Activated CD8-positive, alpha-beta memory T cell treated with anti-CD3 and anti-CD28 coated beads, Interleukin-2, amount 50 U/mL, for 24 hours (primary cell): Measurements from ENCODE around the gene SESN1.

ENCODE experiments used
- DNase-seq: peaks from one replicate; pipeline ENCODE4 v3.0.0-alpha.2; 2020; ENCODE audit errors: extremely low read depth

Gene SESN1

DNA sequence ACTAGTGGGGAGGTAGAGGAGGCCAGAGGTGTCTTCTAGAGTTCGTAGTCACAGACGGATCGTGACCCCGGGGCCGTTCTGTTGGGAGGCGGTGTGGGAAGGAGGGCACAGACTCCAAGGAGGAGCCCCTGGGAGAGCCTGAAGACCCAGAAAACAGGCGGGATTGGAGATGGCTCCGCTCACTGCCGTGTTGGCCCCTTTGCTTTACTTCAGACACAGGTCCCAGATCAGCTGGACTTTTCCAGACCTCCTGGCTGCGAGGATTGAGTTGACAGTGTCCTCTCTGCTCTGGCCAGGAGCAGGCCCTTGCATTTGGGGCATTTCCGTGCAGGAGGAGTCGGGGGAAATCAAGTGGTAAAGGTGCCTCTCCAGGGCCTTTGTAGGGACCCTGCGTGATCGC lies 133.6 kb downstream of the SESN1 start:
- no peak for DNase-seq

DNA sequence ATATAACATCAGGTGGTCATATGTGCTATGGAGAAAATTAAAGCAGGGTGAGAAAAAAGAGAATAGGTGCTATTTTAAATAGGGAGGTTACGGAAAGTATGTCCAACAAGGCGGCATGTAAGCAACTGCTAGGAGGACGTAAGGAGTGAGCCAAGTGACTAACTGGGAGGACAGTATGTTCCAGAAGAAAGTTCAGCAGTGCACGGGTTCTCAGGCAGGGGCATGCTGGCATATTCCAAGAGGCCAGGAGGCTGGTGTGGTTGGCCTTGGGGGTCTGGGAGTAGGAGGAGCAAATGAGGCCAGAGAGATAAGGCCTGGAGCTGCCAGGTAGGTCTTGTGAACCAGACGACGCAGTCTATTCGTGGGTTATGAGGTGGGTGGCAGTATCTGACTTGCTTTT lies 134.0 kb downstream of the SESN1 start:
- DNase-seq = no peak

DNA sequence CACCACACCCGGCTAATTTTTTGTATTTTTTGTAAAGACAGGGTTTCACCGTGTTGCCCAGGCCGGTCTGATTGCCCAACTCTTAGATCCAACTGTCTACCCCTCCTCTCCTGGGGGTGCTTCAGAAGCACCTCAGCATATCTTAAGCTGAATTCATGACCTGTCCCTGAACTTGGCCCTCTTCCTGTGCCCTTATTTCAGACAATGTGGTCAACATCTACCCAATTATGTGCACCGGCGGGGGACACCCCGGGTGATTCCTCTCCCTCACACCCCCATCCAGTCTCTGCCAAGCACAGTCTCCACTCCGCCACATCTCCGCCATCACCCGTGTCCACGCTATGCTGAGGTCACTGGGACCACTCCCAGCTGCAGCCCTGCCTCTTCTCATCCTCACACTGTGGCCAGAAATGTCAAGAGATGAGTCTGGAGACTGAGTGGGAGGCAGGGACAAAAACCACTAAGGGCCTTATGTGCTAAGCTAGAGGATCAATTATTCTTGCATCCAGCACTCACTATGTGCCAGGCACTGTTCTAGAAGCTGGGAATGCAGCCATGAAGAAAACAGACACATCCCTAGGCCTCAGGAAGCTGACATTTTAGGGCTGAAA lies 134.6 kb downstream of the SESN1 start:
- no peak for DNase-seq

DNA sequence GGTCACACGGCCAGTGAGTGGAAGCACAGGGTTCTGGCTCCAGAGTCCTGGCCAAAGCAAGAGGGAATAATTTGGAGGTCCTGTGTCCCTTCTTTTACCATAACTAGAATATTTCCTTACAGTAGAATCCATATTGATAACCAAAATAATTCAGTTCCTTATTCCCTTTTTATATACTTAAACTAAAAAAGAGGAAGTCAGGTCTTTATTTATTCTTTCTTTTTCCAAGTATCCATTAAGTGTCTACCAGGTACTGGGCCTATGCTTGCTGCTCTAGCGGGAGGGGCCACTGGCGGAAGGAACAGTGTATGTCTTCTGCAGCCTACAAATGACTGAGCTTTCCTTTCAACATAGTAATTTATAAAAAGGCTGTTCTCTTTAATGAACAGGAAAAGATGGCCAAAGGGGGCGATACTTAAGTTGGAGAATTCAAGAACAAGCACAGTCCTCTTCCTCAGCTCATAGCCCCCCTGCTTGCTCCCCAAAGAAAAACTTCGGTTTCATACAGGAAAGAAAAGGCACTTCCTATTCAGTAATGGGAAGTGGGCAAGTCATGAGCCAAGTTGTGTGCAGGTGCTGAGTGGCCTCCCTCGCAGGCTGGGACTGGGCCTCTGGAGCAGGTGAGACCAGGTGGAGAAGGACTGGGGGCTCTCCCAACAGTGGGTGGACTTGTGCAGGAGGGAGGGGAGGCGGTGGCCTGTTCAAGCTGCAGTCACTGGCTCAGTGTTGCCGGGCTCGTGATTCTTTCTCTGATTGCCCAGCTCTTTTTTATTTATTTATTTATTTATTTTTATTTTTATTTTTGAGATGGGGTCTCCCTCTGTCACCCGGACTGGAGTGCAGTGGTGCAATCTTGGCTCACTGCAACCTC lies 135.5 kb downstream of the SESN1 start:
- no peak for DNase-seq

DNA sequence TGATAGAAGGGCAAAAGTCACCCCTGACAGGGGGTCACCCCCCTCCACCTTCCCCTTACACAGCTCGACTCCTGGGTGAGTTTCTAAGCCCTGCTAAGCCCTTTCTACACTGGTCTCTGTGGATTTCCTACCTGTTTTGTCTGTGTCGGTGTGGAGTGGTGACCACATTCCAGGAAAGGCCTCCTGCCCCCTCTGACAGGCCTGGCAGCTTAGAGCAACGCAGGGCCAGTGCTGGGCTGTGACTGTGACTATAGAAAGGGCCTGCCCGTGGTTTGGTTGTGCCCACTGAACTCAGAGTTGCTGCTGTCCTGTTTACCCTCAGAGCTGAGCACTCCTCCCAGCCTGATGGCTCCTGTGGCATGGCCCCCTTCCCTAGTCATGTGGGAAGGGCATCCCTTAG lies 137.4 kb downstream of the SESN1 start:
- no peak for DNase-seq

DNA sequence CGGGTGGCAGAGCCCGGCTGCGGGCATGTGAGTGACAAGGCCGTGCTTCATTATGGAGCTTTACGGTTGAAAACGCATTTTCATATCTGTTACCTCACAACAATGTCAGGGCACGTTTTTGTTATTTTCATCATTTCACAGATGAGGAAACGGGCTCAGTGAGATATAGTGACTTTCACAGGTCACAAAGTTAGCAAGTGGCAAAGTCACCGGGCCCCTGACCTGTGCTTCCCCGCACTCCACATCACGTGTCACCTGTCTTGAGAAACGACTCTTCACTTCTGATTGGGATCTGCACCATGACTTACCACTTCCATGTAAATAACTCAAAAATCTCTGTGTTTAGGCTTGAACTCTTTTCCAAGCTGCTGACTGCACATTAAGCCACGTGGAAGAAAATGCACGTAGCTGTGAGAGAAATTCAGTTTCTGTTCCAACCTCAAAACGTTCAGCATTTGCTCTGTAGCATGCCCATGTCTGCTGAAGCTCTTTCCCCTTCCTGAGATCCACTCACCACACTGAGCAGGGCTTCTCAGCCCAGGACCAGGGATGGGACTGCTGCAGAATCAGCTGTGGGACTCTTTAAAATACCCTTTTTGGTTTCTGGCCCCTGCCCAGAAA lies 139.2 kb downstream of the SESN1 start:
- no peak for DNase-seq

DNA sequence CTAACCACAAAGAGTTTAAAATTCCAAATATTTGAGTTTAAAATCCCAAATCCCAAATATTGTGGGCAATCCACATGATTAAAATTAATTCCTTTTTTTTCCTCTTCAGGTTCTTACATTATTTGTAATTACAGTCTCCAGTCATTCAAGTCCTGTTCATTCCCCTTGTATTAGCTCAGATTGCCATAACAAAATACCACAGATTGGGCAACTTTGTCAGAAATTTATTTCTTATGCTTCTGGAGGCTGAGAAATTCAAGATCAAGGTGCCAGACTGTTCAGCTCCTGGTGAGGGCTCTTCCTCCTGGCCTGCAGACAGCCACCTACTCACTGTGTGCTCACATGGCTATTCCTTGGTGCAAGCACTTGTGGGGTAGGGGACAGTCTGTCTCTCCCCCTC lies 141.0 kb downstream of the SESN1 start:
- DNase-seq = no peak

DNA sequence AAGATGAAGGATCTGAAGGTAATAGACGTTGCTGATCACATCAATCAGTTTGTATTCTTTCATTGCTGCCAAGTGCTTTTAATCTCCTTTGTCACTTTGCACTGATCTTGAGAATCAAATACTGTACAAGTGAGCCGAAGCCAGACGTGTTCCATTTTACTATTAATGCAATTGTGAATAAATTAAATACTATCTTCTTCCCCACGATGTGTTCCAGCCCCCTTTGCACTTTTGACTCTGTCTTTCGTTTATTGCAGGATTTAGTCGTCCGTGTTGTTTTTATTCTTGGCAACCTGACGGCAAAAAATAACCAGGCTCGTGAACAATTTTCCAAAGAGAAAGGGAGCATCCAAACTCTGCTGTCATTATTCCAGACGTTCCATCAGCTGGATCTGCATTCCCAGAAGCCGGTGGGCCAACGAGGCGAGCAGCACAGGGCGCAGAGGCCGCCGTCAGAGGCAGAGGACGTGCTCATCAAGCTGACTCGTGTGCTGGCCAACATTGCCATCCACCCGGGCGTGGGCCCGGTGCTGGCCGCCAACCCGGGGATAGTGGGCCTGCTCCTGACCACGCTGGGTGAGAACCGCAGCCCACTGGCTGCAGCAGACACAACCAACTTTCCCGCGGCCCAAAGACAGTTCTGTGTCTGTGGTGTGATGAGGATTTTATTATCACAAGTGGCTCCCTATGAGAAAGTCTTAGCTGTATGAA lies 141.7 kb downstream of the SESN1 start:
- no peak for DNase-seq

DNA sequence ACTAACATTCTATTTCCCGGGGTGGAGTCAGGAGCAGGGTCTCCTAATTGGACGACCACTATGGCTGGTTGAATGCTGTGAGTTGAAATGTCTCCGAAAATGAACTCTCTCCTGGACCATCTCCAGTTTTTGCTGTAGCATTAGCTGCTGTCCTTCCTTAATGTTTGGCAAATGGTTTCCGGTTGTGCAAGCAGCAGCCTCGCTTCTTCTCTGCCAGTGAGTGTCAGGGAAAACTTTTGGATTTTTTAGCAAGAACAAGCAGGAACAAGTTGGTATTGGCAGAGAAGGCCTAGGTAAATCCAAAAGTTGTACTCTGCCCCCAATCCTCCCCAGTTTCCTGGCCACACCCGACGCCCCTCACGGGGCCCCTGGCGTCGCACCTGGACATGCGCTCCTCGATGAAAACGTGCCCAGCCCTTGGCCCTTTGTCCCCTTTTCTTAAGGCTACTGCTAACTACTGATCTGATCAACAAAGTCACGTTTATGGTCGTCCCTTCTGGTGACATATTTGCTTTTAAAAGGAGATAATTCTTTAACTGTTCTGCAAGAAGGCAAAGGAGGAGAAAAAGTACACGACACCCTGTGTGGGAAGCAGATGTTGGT lies 143.2 kb downstream of the SESN1 start:
- DNase-seq = no peak

DNA sequence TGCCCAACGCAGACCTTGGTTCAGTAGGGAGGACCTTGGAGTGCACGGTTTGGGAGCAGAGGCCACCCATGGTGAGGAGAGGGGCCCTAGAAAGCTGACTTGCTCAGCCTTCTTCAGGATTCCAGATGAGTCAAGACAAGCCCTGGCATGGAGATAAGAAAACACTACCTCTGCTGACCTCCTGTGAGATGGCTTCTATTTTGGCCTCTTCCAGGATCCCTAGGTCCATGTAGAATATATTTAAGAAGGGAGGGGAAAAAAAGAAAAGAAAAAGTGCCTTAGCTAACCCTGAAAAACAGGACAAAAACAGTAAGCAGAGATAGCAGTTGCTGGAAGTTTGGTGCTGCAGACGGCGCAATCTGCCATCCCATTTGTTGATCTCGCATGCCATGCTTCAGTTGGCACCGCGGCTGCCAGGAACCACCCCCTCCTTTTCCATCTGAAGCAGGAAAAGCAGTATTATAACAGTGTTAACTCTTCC lies 146.4 kb downstream of the SESN1 start:
- DNase-seq = no peak

DNA sequence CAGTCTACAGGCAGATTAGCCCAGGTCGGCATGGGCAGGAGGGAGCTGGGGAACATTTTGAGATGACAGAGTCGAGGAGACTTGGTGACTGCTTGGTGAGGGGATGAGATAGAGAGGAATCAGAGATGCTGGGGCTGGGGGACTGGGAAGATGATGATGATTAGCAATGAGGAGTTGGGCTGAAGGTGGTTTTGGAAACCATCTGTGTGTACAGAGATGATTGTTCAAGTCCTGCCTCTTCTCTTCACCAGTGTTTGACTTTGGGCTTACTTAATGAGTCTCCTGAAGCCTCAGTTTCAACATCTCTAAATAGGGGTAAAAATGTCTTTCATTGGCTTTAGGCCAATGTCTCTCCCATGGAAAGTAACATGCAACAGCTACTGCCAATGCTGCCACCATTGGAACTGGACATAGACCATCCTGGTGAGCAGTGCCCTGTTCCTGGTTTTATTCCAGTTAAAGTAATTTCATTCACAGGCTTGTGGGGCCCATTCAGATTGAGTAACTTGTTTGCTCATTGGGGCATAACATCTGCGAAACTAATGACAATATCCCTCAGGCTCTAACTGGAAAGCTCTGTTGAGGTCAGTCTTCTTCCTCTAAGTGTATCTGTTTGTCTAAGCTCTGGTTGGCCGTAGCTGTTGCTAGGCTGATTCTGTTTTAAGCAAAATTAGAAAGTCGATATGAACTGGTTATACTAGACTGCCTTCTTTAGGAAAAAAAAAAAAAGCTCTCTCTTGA lies 147.4 kb downstream of the SESN1 start:
- no peak for DNase-seq

DNA sequence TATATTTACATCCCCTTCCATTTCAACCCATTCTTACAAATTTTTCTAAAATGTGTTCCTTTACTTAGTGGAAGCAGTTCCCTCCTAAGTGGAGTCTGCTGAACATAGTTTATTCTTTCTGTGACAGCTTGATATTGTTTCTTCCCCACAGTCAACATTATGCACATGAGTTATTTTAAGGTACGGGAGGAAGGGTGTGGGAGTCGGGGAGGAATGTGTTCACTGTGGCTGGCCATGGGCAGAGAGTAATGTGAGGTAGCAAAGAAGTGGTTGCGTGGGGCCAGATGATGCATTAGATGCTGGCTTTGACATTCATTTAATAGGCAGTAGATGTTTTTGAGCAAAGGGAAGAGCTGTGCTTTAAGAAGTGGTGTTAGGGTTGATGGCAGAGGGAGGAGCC lies 148.0 kb downstream of the SESN1 start:
- no peak for DNase-seq

DNA sequence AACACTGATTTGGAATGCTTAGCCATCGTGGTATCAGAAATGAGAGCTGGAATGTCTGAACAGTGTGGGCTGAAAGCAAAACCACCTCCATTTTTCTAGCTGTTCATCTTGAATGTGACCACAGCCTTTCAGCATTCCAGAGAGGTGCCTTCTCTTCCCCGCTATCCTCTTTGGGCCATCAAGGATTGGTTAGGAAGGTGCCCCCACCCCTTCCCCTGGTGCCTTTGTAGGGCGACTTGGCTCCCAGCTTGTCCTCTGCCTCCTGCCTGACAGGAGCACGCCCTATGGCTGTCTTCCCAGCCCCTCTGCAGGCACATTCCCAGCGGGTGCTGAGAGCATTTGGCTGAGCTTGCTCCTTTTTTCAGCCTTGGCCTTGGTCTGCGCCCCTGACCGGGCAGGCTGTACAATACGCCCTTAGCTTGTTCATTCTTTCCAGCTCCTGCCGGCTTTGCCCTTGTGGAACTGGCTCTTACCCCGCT lies 148.9 kb downstream of the SESN1 start:
- no peak for DNase-seq

DNA sequence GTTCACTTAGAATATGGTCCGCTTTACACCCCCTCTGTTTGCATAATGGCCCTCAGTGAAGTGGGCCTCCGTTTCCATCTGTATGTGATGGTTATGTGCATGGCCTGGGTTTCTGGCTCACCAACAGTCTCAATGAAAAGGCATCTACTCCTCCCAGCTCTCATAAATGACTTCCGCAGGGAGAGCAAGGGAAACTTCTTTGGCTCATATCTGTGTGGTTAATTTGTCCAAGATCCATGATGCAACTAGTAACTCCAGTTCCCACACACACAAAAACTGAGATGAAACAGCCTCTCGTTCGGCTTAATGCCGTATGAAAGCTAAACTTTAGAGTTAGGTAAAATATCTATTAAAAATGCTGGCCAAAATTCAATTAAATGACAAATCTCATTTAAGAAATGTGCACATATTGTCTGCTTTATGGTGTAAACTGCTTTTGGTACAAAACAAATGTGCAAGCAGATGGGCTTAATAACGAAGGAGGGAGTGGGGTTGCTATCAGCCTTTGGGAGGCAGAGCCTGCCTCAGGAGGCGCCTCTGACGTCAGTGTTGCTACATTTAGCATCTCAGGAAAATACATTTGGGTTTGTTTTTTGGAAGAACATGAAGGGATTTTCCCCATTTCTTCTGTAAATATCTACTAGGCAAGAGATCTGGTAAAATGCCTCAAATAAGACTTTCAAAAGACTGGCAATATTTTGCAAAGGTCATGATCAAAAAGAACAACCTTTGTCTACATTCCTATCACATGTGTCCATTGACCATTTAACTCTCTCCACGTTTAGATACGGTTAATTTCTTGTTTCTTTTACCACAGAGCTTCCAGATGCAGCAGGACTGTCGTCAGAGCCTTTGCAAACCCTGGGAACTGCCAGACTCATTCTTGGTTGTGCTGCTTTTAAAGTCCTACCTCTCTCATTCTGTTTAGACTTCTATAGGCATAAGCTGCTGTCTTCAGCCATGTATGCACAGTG lies 149.7 kb downstream of the SESN1 start:
- no peak for DNase-seq

DNA sequence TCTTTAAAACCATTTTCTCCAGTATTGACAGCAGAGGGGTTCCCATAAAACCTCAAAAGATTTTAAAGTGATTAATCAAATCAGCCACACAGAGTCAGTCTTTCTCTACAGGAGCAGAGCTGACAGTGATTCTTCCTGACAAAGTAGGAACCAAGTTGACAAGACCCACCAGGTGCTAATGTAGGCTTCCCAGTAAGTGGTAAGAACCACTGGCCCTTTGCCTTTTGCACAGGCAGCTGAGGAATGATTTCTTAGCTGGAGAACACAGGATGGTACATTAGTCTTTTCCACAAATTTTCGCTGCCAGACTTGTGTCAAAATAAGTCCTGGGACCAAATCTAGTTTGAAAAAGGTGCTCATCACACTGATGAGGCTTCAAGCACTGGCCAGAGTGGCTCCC lies 150.6 kb downstream of the SESN1 start:
- no peak for DNase-seq

DNA sequence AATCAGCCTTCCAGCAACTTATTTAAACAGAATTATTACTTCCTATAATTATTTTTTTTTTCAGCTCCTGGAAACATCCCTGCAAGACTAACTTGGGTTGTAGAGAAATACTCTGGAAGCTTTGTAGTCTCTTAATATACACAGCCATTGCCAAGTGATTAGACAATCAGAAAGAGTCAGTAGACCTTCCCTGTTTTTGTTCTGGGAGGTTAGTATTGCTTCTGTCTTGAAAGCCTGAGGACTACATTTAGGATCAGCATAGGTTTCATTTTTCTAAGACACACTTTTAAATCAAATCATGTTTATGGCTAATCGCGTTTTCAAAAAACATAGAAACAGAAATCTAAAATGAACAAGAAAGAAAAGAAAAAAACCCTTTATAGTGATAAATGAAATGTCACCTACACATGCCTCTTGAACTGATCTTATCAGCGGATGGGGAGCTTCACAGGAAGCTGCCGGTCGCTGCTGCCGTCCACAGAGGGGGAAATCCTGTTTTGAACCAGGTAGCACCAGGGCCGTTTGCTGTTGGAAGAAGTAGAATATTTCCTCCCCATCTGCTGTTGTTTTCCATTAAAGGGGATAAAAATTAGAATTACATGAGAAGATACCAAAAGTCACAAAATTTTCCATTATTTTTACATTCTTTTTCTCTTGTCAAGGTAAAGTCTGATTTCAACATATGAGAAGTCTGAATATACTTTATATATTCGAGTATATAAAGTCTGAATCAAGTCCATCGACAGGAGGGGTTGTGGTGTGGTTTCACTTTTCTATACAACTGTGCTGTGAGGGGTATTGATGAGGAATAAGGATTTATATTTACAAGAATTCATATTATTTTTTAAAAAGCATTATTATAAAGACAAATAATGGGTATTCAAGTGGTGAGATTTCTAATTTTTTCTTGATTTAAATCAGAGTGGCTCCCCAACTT lies 151.8 kb downstream of the SESN1 start:
- peak; percentile 21 for DNase-seq

DNA sequence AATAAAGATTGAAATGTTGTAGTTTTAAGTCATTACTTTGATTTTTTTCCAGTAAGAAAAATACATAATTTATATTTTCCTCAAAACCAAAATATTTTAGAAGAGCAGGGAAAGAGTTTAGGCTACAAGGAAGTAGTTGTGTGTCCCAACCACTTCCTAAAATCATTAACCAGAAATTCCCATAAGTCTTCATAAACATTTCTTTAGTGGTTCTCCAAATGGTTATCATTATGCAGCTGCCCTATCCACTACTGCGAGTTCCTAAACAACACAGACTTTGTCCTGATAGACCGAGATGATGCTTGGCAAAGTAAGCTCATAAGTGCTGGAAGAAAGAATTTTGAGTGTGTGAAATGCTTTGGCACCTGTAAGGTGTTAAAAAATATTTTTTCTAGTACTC lies 152.8 kb downstream of the SESN1 start:
- DNase-seq = no peak

DNA sequence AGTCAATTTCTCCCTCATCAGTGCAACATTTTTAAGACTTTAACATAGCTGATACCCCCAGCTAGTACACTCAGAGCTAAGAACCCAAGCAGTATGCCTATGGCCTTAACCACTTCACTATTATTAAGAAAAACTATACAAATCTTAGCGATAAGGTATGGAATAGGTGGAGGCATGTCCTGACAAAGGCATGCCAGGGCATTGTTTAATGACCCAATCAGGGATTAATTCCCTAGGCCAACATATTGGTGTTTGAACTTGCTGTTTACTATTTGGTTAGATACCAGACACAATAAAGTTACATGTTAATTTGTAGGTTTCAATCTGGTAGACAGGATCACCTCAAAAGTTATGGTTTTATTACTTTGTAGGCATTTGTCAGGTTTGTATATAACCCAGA lies 153.4 kb downstream of the SESN1 start:
- no peak for DNase-seq

DNA sequence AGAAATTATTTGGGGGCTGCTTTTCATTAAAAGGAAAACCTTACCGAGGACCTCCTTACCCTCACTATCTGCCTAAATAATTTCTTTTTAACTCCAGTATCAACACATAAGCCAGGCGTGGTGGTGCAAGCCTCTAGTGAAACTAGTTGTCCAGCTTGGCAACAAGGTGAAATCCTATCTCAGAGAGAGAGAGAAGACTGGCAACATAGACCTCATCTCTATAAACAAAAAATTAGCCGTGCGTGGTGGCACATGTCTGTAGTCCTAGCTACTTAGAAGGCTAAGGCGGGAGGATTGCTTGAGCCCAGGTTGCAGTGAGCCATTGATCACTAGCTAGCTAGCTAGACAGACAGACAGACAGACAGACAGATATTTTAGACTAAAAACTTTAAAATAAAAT lies 153.9 kb downstream of the SESN1 start:
- DNase-seq = no peak
